HCT116 (cell line): Measurements from ENCODE around the gene U2AF1L4. TPM values are rescaled to one million over a fixed set of nuclear protein-coding genes. Genes with fewer than 3 reads are reported as not detected.

Experiments
- ATAC-seq: fragments of 200-7000 bp; cut with Tn5 transposase; 2 replicates; pipeline ENCODE4 v1.9.1; 2020; ENCODE audit warnings: mild to moderate bottlenecking, moderate library complexity
- BruUV-seq: library from RNA; stranded (reverse); fragments of 400-500 nt; replicated peaks from 2 replicates; lab custom pipeline; 2021; lab: Mats Ljungman, UMichigan
- CTCF ChIA-PET: fragments of 300-600 bp; sonication (Branson Sonifier 250); formaldehyde crosslinking; loops from one replicate; lab custom pipeline; 2021; ENCODE audit warnings: antibody characterized with exemption; lab: Charles Lee
- POLR2A ChIA-PET: fragments of 300-600, 350-600 bp; sonication (Branson Sonifier 250); formaldehyde crosslinking; loops from one replicate; lab custom pipeline; 2021; ENCODE audit warnings: antibody characterized with exemption; lab: Charles Lee
- RAD21 ChIA-PET, 2 experiments: fragments of 300-600 bp; sonication (Branson Sonifier 250); formaldehyde crosslinking; loops; one replicate each; lab custom pipeline; 2023; ENCODE audit warnings: low total read pairs in 2 of 2; ENCODE audit not compliant: uncharacterized antibody in 2 of 2, unreplicated experiment in 2 of 2, low non-redundant PET in 1 of 2; lab: Charles Lee
- DNase-seq: peaks from one replicate; pipeline ENCODE4 v3.0.0-alpha.2; 2010; ENCODE audit warnings: low read depth, low spot score
- H2AFZ ChIP-seq: fragments of 200-600 bp; shearing (Covaris generic), sonication (generic); 2 replicates; pipeline ENCODE4 v1.6.1; 2017; ENCODE audit warnings: low read depth, mixed run types, mixed read lengths, antibody characterized with exemption, low read length; ENCODE audit not compliant: poor library complexity, severe bottlenecking
- H3K27ac ChIP-seq: 2 replicates; pipeline ENCODE4 v1.5.1; 2012; ENCODE audit warnings: low read depth, low read length
- H3K27me3 ChIP-seq: fragments of 200-600 bp; sonication (generic); 2 replicates; pipeline ENCODE4 v1.6.1; 2016; ENCODE audit warnings: mixed run types, low read length, mixed read lengths; ENCODE audit not compliant: insufficient read depth
- H3K36me3 ChIP-seq, 2 experiments: fragments of 200-500 bp in 1 of 2; fragments of 200-600 bp in 1 of 2; sonication (Bioruptor generic) in 1 of 2; sonication (generic) in 1 of 2; 2 replicates each; pipeline versions ENCODE4 v1.5.1 to v1.6.1; 2014 to 2016; ENCODE audit warnings: low read length in 2 of 2, inconsistent platforms in 1 of 2, mixed read lengths in 1 of 2, mixed run types in 1 of 2; ENCODE audit not compliant: insufficient read depth in 2 of 2, control insufficient read depth in 1 of 2
- H3K4me1 ChIP-seq, 2 experiments: fragments of 200-600 bp in 1 of 2; sonication (generic) in 1 of 2; 2 replicates each; pipeline versions ENCODE4 v1.5.1 to v1.6.1; 2012 to 2017; ENCODE audit warnings: low read length in 2 of 2, inconsistent platforms in 1 of 2, mild to moderate bottlenecking in 1 of 2, mixed read lengths in 1 of 2, mixed run types in 1 of 2, moderate library complexity in 1 of 2; ENCODE audit not compliant: insufficient read depth in 2 of 2, control insufficient read depth in 1 of 2
- H3K4me2 ChIP-seq: fragments of 200-600 bp; sonication (generic); 2 replicates; pipeline ENCODE4 v1.6.1; 2017; ENCODE audit warnings: mixed run types, low read length, mixed read lengths
- H3K4me3 ChIP-seq, 2 experiments: fragments of 200-600 bp in 1 of 2; sonication (generic) in 1 of 2; replicated peaks in 1 of 2; 2 replicates each; pipeline ENCODE4 v1.5.1; 2011 to 2016; ENCODE audit warnings: low read length in 2 of 2, control low read depth in 1 of 2, low read depth in 1 of 2, mild to moderate bottlenecking in 1 of 2, mixed read lengths in 1 of 2, mixed run types in 1 of 2
- H3K79me2 ChIP-seq: fragments of 200-600 bp; sonication (generic); 2 replicates; pipeline ENCODE4 v1.6.1; 2017; ENCODE audit warnings: mild to moderate bottlenecking, mixed run types, low read length, moderate library complexity, mixed read lengths; ENCODE audit not compliant: insufficient read depth
- H3K9ac ChIP-seq: fragments of 200-600 bp; sonication (generic); 2 replicates; pipeline ENCODE4 v1.6.1; 2016; ENCODE audit warnings: low read length, mixed read lengths
- H3K9me2 ChIP-seq: fragments of 200-600 bp; sonication (generic), shearing (Covaris generic); 2 replicates; pipeline ENCODE4 v1.6.1; 2017; ENCODE audit warnings: mixed run types, mild to moderate bottlenecking, moderate library complexity; ENCODE audit not compliant: insufficient read depth
- H3K9me3 ChIP-seq, 2 experiments: fragments of 200-500 bp in 1 of 2; fragments of 200-600 bp in 1 of 2; sonication (Bioruptor generic) in 1 of 2; sonication (generic) in 1 of 2; 2 replicates each; pipeline ENCODE4 v1.6.1; 2014 to 2017; ENCODE audit warnings: low read length in 2 of 2, mixed read lengths in 2 of 2, inconsistent platforms in 1 of 2, low read depth in 1 of 2, mild to moderate bottlenecking in 1 of 2, mixed run types in 1 of 2, moderate library complexity in 1 of 2; ENCODE audit not compliant: control insufficient read depth in 1 of 2, insufficient read depth in 1 of 2
- H4K20me1 ChIP-seq: fragments of 200-600 bp; sonication (generic), shearing (Covaris generic); 2 replicates; pipeline ENCODE4 v1.6.1; 2017; ENCODE audit warnings: mixed run types, mild to moderate bottlenecking, moderate library complexity; ENCODE audit not compliant: insufficient read depth
- CBX3 ChIP-seq: IDR thresholded peaks from 2 replicates; pipeline ENCODE4 v1.6.1; 2012; ENCODE audit warnings: low read depth
- CEBPB ChIP-seq: IDR thresholded peaks from 2 replicates; pipeline ENCODE4 v1.6.1; 2012; ENCODE audit warnings: low read depth
- EGR1 ChIP-seq: IDR thresholded peaks from 2 replicates; pipeline ENCODE4 v1.6.1; 2012; ENCODE audit warnings: low read depth
- EZH2 ChIP-seq: fragments of 200-600 bp; sonication (generic); IDR thresholded peaks from 2 replicates; pipeline ENCODE4 v1.6.1; 2017; ENCODE audit warnings: antibody characterized with exemption, mixed run types
- JUND ChIP-seq: IDR thresholded peaks from 2 replicates; pipeline ENCODE4 v1.6.1; 2012
- POLR2A ChIP-seq: IDR thresholded peaks from 2 replicates; pipeline ENCODE4 v1.7.0; 2011; ENCODE audit warnings: borderline replicate concordance; ENCODE audit not compliant: insufficient read depth, insufficient read length; ENCODE audit errors: extremely low read depth
- SIN3A ChIP-seq: IDR thresholded peaks from 2 replicates; pipeline ENCODE4 v1.6.1; 2012; ENCODE audit warnings: low read depth
- SP1 ChIP-seq: IDR thresholded peaks from 2 replicates; pipeline ENCODE4 v1.6.1; 2012; ENCODE audit warnings: low read depth
- SRF ChIP-seq: IDR thresholded peaks from 2 replicates; pipeline ENCODE4 v1.6.1; 2012; ENCODE audit warnings: low read depth
- TCF7L2 ChIP-seq: IDR thresholded peaks from 2 replicates; pipeline ENCODE4 v1.7.0; 2011; ENCODE audit warnings: borderline replicate concordance, inconsistent platforms; ENCODE audit not compliant: insufficient read depth, insufficient read length; ENCODE audit errors: extremely low read depth
- YY1 ChIP-seq: IDR thresholded peaks from 2 replicates; pipeline ENCODE4 v1.6.1; 2011; ENCODE audit warnings: low read length, low read depth, moderate library complexity, mild to moderate bottlenecking; ENCODE audit not compliant: insufficient replicate concordance; ENCODE audit errors: extremely low read depth
- ZFX ChIP-seq: fragments of 450-650 bp; IDR thresholded peaks from 2 replicates; pipeline ENCODE4 v1.6.1; 2017
- intact Hi-C: fragments of 100-400 bp; cut with micrococcal nuclease; formaldehyde crosslinking; loops from 2 replicates; pipeline ENCODE4 v1.10.0; 2022
- total RNA-seq: library from RNA; stranded (reverse); gene quantifications from one replicate; pipeline ENCODE4 v1.2.1, GENCODE V29; 2021; ENCODE audit not compliant: unreplicated experiment
- TF ChIP-seq, protein P1 (sequence below): IDR thresholded peaks from 2 replicates; pipeline ENCODE4 v1.6.1; 2011; ENCODE audit warnings: mild to moderate bottlenecking, low read length, moderate library complexity; ENCODE audit not compliant: insufficient replicate concordance; ENCODE audit errors: extremely low read depth
- TF ChIP-seq, protein P2 (sequence below): IDR thresholded peaks from 2 replicates; pipeline ENCODE4 v1.6.1; 2012
- TF ChIP-seq, protein P3 (sequence below): IDR thresholded peaks from 2 replicates; pipeline ENCODE4 v1.6.1; 2012; ENCODE audit warnings: low read depth

Gene U2AF1L4
- total RNA-seq, 1 experiment from 2014 or later: 15.6 TPM

DNA sequence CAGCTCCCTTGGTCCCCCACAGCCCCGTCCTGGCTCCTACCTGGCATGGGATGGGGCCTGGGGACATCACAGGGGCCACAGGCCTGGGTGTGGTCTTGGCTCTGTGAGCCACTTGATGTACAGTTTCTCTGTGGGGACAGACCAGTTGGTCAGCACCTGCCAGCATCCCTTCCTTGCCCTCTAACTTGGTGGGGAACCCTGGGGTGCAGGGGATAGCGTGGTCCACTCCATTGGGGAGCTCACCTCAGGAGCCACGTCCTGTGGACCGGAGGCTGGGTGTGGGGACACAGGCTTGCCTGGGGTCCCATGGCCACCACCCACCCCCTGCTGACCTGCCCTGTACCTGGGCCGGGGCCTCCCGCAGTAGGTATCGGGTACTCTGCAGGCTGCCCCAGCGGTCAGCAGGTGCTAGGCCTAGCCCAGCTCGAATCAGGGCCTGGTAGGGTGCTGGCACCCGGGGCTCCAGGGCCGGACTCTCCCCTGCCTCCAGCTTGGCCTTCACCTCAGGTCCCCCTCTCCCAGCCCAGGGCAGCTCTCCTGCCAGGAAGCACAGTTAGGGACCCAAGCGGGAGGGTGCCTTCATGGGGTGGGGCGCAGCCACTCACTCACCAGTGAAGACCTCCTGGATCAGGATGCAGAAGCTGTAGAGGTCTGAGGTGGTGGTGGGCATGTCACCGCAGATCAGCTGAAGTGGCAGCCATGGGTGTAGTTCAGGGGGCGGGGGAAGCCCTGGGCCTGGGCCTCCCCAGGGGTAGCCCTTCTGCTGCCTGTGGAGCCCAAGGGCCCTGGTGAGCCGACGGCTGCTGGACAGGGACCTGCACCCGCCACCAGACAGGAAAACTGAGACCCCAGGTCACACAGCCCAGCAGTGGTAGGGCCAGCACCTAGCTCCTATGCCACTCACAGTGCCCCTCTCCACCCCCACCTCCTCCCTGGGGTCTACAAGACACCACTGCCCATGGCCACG is 45.0 kb upstream of the U2AF1L4 start:
- intact Hi-C loops: no loop called here
- H3K79me2 ChIP-seq: no peaks in the 10 kb centered on the region
- TF ChIP-seq TCF7L2 (no peak), CEBPB (no peak), ZFX (no peak), SP1 (no peak), YY1 (no peak), SIN3A (no peak), POLR2A (no peak), JUND (no peak), EGR1 (no peak), CBX3 (no peak), EZH2 (no peak), SRF (no peak)
- TF ChIP-seq, protein P1, sequence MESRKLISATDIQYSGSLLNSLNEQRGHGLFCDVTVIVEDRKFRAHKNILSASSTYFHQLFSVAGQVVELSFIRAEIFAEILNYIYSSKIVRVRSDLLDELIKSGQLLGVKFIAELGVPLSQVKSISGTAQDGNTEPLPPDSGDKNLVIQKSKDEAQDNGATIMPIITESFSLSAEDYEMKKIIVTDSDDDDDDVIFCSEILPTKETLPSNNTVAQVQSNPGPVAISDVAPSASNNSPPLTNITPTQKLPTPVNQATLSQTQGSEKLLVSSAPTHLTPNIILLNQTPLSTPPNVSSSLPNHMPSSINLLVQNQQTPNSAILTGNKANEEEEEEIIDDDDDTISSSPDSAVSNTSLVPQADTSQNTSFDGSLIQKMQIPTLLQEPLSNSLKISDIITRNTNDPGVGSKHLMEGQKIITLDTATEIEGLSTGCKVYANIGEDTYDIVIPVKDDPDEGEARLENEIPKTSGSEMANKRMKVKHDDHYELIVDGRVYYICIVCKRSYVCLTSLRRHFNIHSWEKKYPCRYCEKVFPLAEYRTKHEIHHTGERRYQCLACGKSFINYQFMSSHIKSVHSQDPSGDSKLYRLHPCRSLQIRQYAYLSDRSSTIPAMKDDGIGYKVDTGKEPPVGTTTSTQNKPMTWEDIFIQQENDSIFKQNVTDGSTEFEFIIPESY: no peak
- TF ChIP-seq, protein P2, sequence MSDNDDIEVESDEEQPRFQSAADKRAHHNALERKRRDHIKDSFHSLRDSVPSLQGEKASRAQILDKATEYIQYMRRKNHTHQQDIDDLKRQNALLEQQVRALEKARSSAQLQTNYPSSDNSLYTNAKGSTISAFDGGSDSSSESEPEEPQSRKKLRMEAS: no peak
- TF ChIP-seq, protein P3, sequence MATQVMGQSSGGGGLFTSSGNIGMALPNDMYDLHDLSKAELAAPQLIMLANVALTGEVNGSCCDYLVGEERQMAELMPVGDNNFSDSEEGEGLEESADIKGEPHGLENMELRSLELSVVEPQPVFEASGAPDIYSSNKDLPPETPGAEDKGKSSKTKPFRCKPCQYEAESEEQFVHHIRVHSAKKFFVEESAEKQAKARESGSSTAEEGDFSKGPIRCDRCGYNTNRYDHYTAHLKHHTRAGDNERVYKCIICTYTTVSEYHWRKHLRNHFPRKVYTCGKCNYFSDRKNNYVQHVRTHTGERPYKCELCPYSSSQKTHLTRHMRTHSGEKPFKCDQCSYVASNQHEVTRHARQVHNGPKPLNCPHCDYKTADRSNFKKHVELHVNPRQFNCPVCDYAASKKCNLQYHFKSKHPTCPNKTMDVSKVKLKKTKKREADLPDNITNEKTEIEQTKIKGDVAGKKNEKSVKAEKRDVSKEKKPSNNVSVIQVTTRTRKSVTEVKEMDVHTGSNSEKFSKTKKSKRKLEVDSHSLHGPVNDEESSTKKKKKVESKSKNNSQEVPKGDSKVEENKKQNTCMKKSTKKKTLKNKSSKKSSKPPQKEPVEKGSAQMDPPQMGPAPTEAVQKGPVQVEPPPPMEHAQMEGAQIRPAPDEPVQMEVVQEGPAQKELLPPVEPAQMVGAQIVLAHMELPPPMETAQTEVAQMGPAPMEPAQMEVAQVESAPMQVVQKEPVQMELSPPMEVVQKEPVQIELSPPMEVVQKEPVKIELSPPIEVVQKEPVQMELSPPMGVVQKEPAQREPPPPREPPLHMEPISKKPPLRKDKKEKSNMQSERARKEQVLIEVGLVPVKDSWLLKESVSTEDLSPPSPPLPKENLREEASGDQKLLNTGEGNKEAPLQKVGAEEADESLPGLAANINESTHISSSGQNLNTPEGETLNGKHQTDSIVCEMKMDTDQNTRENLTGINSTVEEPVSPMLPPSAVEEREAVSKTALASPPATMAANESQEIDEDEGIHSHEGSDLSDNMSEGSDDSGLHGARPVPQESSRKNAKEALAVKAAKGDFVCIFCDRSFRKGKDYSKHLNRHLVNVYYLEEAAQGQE: no peak
- CTCF ChIA-PET: no interaction called here
- H3K4me3 ChIP-seq: no peak overlapping the region
- BruUV-seq: no TSS peak
- RAD21 ChIA-PET: interaction anchor here in 1 of 2 experiments (0.6 kb wide), 1 partner anchor 384 kb away, joined by 3 read pairs; no protein-coding TSS in a partner anchor
- POLR2A ChIA-PET: no interaction called here
- no peak overlapping the region for H2AFZ ChIP-seq
- H3K9me3 ChIP-seq: no peaks in the 10 kb centered on the region
- DNase-seq: no peak
- no peak overlapping the region for H3K9ac ChIP-seq
- no peaks in the 10 kb centered on the region for H4K20me1 ChIP-seq
- H3K4me2 ChIP-seq: no peak overlapping the region
- no peaks in the 10 kb centered on the region for H3K27me3 ChIP-seq
- peaks cover 0 to 5% of the 10 kb centered on the region in 2 experiments; a peak in 2 of 4 replicates for H3K4me1 ChIP-seq
- no peaks in the 10 kb centered on the region for H3K9me2 ChIP-seq
- 0 out of 2 replicates have a peak, but pooled peaks have one; percentile 4 for ATAC-seq
- H3K27ac ChIP-seq: no peak overlapping the region; the same call in 1 of the 2 replicates
- 0 out of 4 replicates have a peak, but pooled peaks cover 0 to under 1% of the 10 kb centered on the region in 2 experiments for H3K36me3 ChIP-seq
